AG04449 (cell line): ENCODE data around the gene CDH9.

Experiments used
- CTCF ChIA-PET: fragments of 350-600 bp; formaldehyde crosslinking; extraction: SDS; loops from one replicate; lab custom pipeline; 2021; ENCODE audit warnings: antibody characterized with exemption; lab: Yijun Ruan, JAX
- POLR2A ChIA-PET: fragments of 400-600, 350-600 bp; formaldehyde crosslinking; extraction: SDS; loops from one replicate; lab custom pipeline; 2020; ENCODE audit warnings: antibody characterized with exemption, inconsistent platforms; lab: Yijun Ruan, JAX
- DNase-seq: peaks from one replicate; pipeline ENCODE4 v3.0.0-alpha.2; 2010; ENCODE audit warnings: low read depth, low spot score
- H3K4me3 ChIP-seq: 2 replicates; pipeline ENCODE4 v1.5.1; 2011; ENCODE audit warnings: low read depth, mild to moderate bottlenecking, control low read depth, low read length
- TF ChIP-seq, protein P1 (sequence below): IDR thresholded peaks from one replicate; pipeline ENCODE4 v1.5.1; 2011; ENCODE audit warnings: mild to moderate bottlenecking, moderate library complexity, low read length, control low read depth, inconsistent platforms; ENCODE audit not compliant: insufficient read depth; ENCODE audit errors: missing control alignments

Gene CDH9, protein sequence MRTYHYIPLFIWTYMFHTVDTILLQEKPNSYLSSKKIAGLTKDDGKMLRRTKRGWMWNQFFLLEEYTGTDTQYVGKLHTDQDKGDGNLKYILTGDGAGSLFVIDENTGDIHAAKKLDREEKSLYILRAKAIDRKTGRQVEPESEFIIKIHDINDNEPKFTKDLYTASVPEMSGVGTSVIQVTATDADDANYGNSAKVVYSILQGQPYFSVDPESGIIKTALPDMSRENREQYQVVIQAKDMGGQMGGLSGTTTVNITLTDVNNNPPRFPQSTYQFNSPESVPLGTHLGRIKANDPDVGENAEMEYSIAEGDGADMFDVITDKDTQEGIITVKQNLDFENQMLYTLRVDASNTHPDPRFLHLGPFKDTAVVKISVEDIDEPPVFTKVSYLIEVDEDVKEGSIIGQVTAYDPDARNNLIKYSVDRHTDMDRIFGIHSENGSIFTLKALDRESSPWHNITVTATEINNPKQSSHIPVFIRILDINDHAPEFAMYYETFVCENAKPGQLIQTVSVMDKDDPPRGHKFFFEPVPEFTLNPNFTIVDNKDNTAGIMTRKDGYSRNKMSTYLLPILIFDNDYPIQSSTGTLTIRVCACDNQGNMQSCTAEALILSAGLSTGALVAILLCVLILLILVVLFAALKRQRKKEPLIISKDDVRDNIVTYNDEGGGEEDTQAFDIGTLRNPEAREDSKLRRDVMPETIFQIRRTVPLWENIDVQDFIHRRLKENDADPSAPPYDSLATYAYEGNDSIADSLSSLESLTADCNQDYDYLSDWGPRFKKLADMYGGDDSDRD

DNA sequence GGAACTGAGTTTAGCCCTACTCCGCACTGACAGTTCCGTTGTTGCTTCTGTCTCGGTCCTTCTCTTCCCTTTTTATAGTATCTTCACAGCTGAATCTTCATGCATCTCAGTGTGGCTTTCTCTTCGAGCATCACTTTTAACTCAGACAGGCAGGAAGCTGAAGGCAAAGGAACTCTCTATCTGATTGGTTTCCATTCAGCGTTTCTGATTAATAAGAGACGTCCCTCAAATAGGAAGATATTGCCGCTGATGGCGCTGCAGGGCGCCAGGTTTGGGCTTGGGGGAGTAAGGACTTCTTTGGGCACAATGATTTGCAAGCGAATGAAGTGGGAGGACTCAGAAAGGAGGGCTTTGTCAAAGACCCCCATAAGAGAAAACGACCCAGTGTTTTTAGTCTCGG, at the start of gene CDH9:
Gene CDH9 (minus strand): TSS at position 111 of the 400 bp plus-strand sequence. CDS start 50,253 bp downstream, outside the sequence.
- no peak for DNase-seq
- no peak within 1 kb of the TSS for H3K4me3 ChIP-seq
- TF ChIP-seq, protein P1, sequence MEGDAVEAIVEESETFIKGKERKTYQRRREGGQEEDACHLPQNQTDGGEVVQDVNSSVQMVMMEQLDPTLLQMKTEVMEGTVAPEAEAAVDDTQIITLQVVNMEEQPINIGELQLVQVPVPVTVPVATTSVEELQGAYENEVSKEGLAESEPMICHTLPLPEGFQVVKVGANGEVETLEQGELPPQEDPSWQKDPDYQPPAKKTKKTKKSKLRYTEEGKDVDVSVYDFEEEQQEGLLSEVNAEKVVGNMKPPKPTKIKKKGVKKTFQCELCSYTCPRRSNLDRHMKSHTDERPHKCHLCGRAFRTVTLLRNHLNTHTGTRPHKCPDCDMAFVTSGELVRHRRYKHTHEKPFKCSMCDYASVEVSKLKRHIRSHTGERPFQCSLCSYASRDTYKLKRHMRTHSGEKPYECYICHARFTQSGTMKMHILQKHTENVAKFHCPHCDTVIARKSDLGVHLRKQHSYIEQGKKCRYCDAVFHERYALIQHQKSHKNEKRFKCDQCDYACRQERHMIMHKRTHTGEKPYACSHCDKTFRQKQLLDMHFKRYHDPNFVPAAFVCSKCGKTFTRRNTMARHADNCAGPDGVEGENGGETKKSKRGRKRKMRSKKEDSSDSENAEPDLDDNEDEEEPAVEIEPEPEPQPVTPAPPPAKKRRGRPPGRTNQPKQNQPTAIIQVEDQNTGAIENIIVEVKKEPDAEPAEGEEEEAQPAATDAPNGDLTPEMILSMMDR, result no peak
- ChIA-PET POLR2A (no interaction called here), CTCF (no interaction called here)

DNA sequence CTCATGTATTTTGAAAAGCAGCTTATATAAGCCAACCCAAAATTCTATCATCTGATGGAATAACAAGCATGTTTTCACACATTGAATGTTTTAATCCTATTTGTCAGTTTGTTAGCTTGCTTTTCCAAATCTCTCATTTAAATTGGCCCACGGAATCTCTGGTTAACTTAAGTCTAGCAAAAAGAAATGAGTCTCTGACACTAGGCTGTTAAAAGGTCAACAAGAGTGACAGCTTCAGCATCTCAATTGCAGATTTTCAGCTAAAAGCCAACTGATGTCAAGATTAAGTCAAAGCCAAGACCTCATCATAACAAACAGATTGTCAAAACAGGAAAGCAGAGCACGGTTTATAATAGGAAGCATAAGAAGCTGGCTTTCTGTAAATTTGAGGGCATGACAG, 49.4 kb upstream of the CDH9 start:
- ChIA-PET POLR2A (no interaction called here), CTCF (no interaction called here)
- DNase-seq, result no peak
- TF ChIP-seq, protein P1, result no peak
- H3K4me3 ChIP-seq, result no peak overlapping the region

DNA sequence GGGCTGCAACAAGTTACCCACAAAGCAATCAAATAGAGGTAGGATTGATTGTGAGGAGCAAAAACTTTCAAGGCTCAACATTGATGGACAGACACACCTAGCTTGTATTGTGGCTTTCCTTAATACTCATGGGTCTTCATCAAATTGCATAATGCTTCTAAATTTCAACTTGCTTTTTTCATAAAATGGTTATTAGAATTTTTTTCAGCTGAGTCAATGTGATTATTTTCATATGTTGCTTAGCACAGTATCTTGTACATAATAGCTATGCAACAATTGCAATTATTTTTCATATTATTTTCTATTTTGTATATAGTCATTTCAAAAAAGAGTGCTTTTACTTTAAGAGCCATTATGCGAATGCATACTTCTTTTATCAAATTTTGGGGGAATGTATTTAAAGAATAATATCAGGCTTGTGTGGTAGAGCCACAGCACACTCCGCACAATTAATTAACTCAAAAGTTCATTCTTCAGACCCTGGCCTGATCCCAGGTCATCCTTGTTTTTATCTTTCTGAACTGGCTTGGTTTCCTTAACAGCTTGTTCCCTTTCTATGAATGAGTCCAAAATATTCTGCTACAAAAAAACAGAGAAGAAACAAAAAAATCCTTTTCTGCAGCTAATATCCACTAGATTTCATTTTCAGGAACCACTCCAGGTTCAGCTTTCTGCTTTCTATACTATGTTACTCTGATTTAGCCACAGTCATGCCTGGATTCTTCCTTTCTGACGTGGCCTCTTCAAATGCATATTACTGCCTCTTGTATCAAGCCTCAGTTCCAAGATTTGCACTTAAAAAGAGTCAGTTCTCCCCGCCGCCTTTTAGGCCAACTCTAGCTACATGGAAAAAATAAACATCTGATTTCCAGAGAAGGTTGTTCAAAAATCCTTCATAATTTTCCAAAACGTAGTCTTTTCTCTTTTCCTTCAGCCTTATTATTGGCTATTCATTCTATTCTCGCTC, 45.3 kb upstream of the CDH9 start:
- ChIA-PET POLR2A (no interaction called here), CTCF (no interaction called here)
- no peak for DNase-seq
- TF ChIP-seq, protein P1, result no peak
- no peak overlapping the region for H3K4me3 ChIP-seq

DNA sequence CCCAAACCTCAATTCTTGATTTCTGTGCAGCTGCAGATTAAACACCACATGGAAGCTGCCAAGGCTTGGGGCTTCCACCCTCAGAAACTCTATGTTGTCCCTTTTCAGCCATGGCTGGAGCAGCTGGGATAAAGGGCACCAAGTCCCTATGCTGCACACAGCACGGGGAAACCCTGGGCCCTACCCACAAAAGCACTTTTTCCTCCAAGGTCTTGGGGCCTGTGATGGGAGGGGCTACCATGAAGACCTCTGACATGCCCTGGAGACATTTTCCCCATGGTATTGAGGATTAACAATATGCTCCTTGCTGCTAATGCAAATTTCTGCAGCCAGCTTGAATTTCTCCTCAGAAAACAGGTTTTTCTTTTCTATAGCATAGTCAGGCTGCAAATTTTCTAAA, 41.8 kb upstream of the CDH9 start:
- POLR2A ChIA-PET, result no interaction called here
- no peak overlapping the region for H3K4me3 ChIP-seq
- no peak for DNase-seq
- TF ChIP-seq, protein P1, result no peak
- CTCF ChIA-PET, result no interaction called here

DNA sequence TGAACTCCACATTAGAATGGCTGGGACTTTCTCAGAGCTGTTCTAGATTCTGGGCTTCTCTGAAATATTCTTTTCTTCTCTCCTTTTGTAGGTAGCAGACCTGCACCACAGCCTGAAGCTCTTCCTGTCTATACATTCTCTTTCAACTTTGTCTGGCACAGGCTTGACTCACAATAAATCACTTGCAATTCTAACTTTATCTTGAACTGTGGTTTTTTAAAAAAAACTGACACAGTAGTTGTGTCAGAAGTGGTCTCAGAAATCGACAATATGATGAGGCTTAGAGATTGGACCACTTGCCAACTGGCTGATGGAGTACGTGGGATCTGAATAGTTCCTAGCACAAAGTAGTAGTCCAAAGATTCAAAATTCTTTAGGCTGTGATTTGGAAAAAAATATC, 24.1 kb upstream of the CDH9 start:
- POLR2A ChIA-PET, result no interaction called here
- H3K4me3 ChIP-seq, result no peak overlapping the region
- CTCF ChIA-PET, result no interaction called here
- no peak for DNase-seq
- TF ChIP-seq, protein P1, result no peak
